SK-MEL-5 (cell line): ENCODE data around the gene CALR3. TPM values are rescaled to one million over a fixed set of nuclear protein-coding genes. Genes with fewer than 3 reads are reported as not detected.
A peak's percentile ranks its signal among the peaks of the same experiment; 100 is the strongest.

ENCODE experiments used
- DNase-seq: peaks from one replicate; pipeline ENCODE4 v3.0.0-alpha.2; 2016; ENCODE audit warnings: low read depth, low spot score
- in situ Hi-C: cut with HindIII; loops from 2 replicates; pipeline ENCODE4 v1.10.0; 2016; ENCODE audit warnings: low sequenced_read_pairs, high pct_unique_total_duplicates, low pct_unique_long_range_greater_than_20kb
- total RNA-seq: library from RNA; depleted of rRNA; stranded (reverse); fragments of >200 nt; shearing (Covaris generic); gene quantifications from 2 replicates; pipeline ENCODE4 v1.2.3, GENCODE V29; 2014

CALR3 gene
- total RNA-seq, 1 experiment from 2014 or later = 0.53 TPM

GRCh38 chr19:16527971-16528521 is 32.1 kb upstream of the CALR3 start:
- in situ Hi-C loops = no loop called here
- DNase-seq = peak; percentile 62

- in situ Hi-C loops = no loop called here
These were observed 31.5 kb upstream of the CALR3 start for GRCh38 chr19:16527334-16527935.

GRCh38 chr19:16525751-16526481 is 29.9 kb upstream of the CALR3 start:
- in situ Hi-C loops = no loop called here
- DNase-seq = no peak

More at GRCh38 chr19:16527334-16527935, 31.5 kb upstream of the CALR3 start:
- DNase-seq = no peak

GRCh38 chr19:16524991-16525734 is 29.2 kb upstream of the CALR3 start:
- no peak for DNase-seq
- in situ Hi-C loops = no loop called here

- in situ Hi-C loops = no loop called here
- DNase-seq = no peak
These were observed 26.8 kb upstream of the CALR3 start for GRCh38 chr19:16522559-16523377.

- no peak for DNase-seq
- in situ Hi-C loops = no loop called here
These were observed 25.8 kb upstream of the CALR3 start for GRCh38 chr19:16521715-16522289.

- in situ Hi-C loops = no loop called here
- DNase-seq = no peak
These were observed 25.1 kb upstream of the CALR3 start for GRCh38 chr19:16520986-16521624.

GRCh38 chr19:16520074-16520973 is 24.4 kb upstream of the CALR3 start:
- DNase-seq = no peak
- in situ Hi-C loops = no loop called here

- no peak for DNase-seq
- in situ Hi-C loops = no loop called here
These were observed 23.3 kb upstream of the CALR3 start for GRCh38 chr19:16519230-16519687.

- in situ Hi-C loops = no loop called here
- no peak for DNase-seq
These were observed 22.7 kb upstream of the CALR3 start for GRCh38 chr19:16518483-16519229.

GRCh38 chr19:16518061-16518460 is 22.1 kb upstream of the CALR3 start:
- DNase-seq = no peak
- in situ Hi-C loops = no loop called here

GRCh38 chr19:16516923-16517610 is 21.1 kb upstream of the CALR3 start:
- in situ Hi-C loops = no loop called here
- no peak for DNase-seq

- DNase-seq = no peak
- in situ Hi-C loops = no loop called here
These were observed 20.4 kb upstream of the CALR3 start for GRCh38 chr19:16516381-16516780.

GRCh38 chr19:16514383-16515019 is 18.5 kb upstream of the CALR3 start:
- no peak for DNase-seq
- in situ Hi-C loops = no loop called here
